GM12878 (cell line): ENCODE results near the gene C5AR2.

Source experiments
- CBFB ChIP-seq: IDR thresholded peaks from 2 replicates; pipeline ENCODE4 v1.6.1; 2016; ENCODE audit warnings: antibody characterized with exemption, low read depth
- EGR1 ChIP-seq, 2 experiments: IDR thresholded peaks; 1 replicate in 1 of 2; 2 replicates in 1 of 2; pipeline ENCODE4 v1.6.1; 2011 to 2012; ENCODE audit warnings: low read depth in 2 of 2, low read length in 2 of 2, borderline replicate concordance in 1 of 2, mild to moderate bottlenecking in 1 of 2, moderate library complexity in 1 of 2
- FOXM1 ChIP-seq: IDR thresholded peaks from 2 replicates; pipeline ENCODE4 v1.6.1; 2012; ENCODE audit warnings: low read depth, mild to moderate bottlenecking, inconsistent platforms, low read length, moderate library complexity
- HDAC6 ChIP-seq: fragments of 200-600 bp; sonication (generic); IDR thresholded peaks from one replicate; pipeline ENCODE4 v1.8.0; 2017; ENCODE audit warnings: antibody characterized with exemption; ENCODE audit not compliant: unreplicated experiment
- IRF3 ChIP-seq: fragments of 450-650 bp; IDR thresholded peaks from 2 replicates; pipeline ENCODE4 v1.6.1; 2014; ENCODE audit warnings: mild to moderate bottlenecking
- NKRF ChIP-seq: fragments of 450-650 bp; conservative IDR thresholded peaks from 2 replicates; pipeline ENCODE4 v1.6.1; 2017; ENCODE audit warnings: mild to moderate bottlenecking, moderate library complexity
- POLR2A ChIP-seq: IDR thresholded peaks from 2 replicates; pipeline ENCODE4 v1.6.1; 2011; ENCODE audit warnings: low read depth, mild to moderate bottlenecking, low read length
- POLR2AphosphoS5 ChIP-seq: IDR thresholded peaks from 2 replicates; pipeline ENCODE4 v1.6.1; 2011; ENCODE audit warnings: mild to moderate bottlenecking, low read length, inconsistent platforms
- SIN3A ChIP-seq: IDR thresholded peaks from 2 replicates; pipeline ENCODE4 v1.6.1; 2012; ENCODE audit warnings: low read depth, low read length, improper control_type of control experiment
- TF ChIP-seq, protein P1 (sequence below): IDR thresholded peaks from 2 replicates; pipeline ENCODE4 v1.6.1; 2012; ENCODE audit warnings: mild to moderate bottlenecking, low read depth, low read length

GRCh38 chr19:47341734-47342133 is 9.8 kb downstream of the C5AR2 start:
- no peak for TF ChIP-seq CBFB
- no peak for TF ChIP-seq POLR2AphosphoS5
- no peak for TF ChIP-seq SIN3A
- no peak for TF ChIP-seq POLR2A
- TF ChIP-seq NKRF, result no peak
- TF ChIP-seq IRF3, result no peak
- TF ChIP-seq HDAC6, result no peak
- no peak for TF ChIP-seq FOXM1
- TF ChIP-seq, protein P1, sequence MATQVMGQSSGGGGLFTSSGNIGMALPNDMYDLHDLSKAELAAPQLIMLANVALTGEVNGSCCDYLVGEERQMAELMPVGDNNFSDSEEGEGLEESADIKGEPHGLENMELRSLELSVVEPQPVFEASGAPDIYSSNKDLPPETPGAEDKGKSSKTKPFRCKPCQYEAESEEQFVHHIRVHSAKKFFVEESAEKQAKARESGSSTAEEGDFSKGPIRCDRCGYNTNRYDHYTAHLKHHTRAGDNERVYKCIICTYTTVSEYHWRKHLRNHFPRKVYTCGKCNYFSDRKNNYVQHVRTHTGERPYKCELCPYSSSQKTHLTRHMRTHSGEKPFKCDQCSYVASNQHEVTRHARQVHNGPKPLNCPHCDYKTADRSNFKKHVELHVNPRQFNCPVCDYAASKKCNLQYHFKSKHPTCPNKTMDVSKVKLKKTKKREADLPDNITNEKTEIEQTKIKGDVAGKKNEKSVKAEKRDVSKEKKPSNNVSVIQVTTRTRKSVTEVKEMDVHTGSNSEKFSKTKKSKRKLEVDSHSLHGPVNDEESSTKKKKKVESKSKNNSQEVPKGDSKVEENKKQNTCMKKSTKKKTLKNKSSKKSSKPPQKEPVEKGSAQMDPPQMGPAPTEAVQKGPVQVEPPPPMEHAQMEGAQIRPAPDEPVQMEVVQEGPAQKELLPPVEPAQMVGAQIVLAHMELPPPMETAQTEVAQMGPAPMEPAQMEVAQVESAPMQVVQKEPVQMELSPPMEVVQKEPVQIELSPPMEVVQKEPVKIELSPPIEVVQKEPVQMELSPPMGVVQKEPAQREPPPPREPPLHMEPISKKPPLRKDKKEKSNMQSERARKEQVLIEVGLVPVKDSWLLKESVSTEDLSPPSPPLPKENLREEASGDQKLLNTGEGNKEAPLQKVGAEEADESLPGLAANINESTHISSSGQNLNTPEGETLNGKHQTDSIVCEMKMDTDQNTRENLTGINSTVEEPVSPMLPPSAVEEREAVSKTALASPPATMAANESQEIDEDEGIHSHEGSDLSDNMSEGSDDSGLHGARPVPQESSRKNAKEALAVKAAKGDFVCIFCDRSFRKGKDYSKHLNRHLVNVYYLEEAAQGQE, result no peak
- no peak for TF ChIP-seq EGR1 (IDR thresholded peaks at IDR 0.05; ENCODE audit: borderline replicate concordance in 1 of 2, low read depth in 2 of 2, low read length in 2 of 2)
